ENCODE results near the gene PIP5KL1.

Gene PIP5KL1

GRCh38 chr9:127947841-127948710 lies 17.5 kb upstream of the PIP5KL1 start:
- no peak for DNase-seq (ENCODE audit: low read depth)

DNA sequence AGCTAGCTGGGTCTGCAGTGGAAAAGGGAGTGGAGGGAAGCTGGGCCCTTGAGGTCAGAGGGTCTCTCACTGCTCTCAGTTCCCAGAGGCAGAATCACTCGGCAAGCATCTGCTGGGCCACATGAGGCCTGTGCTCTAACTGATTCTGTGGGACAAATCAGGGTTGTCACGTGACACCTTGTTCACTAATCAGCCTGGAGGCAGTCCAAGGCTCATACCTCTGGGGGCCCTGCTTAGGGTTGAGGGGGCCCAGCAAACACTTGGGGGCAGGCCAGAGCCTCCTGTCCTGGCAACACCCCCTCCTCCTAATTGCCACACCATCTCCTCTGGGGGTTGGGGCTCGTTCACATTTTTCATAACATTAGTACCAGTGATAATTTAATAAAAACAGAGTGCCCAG lies 16.2 kb upstream of the PIP5KL1 start:
- DNase-seq (ENCODE audit: low read depth), result no peak

DNA sequence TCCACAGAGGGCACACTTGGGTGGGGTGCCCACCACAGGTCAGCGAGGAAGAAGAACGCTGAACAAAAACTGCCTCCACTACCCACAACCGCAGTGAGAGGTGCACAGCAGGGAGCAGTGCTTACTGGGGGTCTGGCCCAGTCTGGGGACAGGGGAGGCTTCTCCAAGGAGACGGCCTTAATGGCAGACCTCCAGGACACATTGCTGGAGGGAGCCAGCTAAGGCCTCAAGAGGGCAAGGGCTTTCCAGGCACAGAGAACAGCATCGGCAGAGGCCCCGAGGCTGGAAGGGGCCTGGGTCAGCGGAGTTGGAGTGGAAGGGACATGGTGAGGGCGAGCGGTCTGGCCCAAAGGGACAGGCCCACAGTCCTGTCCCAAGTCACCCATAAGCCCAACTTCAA lies 15.4 kb upstream of the PIP5KL1 start:
- DNase-seq (ENCODE audit: low read depth), result no peak

GRCh38 chr9:127945338-127945737 lies 14.8 kb upstream of the PIP5KL1 start:
- no peak for DNase-seq (ENCODE audit: low read depth)

DNA sequence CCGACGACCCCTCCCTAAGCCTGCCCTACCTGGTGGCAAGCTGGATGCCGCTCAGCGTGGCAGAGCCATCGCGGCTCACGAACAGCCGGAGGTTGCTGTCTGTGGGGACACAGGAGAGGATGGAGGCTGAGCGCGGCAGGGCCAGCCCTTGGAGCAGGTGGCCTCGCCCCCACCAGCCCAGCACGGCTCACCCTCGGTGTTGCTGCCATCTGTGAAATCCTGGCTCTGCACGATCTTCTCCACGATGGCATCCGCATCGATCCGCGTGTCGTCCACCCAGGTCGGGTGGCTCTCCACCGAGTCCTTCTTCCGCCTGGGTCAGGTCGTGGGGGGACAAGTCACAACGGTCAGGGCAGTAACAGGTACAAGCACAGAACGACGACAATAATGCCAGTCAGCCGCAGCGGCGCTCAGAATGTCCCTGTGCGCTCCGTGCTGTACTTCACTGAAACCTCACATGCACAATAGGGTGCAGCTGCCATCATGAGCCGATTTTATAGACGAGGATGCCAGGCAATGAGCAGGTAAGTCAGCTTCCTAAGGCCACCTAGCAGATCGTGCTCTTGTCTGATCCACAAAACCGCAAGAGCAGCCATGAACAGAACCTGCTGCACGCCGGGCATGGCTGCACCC lies 14.1 kb upstream of the PIP5KL1 start:
- DNase-seq (ENCODE audit: low read depth), result no peak

DNA sequence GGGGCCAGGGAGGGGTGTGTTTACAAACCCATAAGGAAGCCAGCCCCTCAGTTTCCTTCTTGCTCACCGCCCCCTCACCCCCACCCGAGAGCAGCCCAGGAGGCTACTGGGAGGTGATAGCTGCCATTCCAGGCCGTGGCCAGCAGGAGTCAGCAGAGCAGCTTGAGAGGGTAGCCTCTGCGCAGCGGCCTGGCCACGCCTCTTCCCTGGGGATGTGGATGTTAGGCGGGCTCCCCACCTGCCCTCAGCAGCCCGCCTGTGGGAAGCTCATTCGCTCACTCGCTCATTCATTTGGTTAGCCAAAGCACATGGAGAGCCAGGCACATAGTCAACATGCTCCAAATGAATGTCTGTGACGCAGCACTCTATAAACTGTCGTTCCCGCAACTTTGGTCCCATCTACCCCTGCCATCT lies 13.2 kb upstream of the PIP5KL1 start:
- peak; percentile 72 for DNase-seq (ENCODE audit: low read depth)

- DNase-seq (ENCODE audit: low read depth), result no peak
Observed at GRCh38 chr9:127943011-127943662, 12.6 kb upstream of the PIP5KL1 start.

DNA sequence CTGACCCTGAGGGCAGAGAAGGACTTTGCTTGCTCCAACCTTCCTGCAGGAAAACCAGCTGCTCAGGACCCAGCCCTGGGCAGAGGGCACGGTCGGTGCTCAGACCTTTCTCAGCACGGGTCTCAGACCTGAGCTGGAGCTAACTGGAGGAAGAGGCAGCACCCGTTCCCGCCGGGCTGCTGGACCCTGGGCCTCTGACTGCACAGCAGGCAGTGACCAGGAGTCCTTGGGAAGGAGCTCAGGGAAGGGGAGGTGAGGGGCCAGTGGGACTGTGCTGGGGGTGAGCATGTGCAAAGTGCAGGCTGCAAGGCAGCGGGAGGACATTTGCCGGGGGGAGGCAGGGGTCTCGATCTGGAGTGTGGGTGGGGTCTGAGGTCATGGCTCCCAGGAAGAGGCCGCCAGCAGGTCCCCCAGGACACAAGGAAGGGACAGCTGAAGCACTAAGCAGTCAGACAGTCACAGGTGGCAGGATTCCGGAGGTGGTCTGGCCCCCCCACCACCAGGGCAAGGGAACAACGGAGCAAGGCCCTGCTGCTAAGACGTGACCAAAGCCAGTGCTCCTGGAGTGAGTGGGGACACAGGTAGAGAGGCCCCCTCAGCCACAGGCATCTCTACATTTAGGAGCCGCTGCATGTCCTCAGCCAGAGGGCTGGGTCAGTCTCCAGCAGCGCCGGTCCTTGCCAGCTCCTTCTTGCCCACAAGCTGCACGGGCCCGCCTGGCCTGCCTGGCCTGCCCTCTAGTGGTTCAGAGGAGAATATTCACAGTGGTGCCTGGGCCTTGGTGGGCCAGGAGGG lies 11.8 kb upstream of the PIP5KL1 start:
- no peak for DNase-seq (ENCODE audit: low read depth)

DNA sequence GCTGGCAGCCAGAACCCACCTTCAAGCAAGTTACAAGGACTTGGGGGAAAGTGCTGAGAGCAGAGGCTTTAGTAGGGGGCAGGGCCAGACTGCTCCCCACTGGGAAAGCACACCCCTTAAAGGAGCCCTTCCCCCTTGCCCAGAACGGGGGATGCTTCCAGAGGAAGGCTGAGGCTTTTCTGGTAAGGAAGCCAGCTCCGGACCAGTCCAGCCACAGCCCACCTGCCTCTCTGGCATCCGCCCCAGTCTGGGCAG lies 11.3 kb upstream of the PIP5KL1 start:
- no peak for DNase-seq (ENCODE audit: low read depth)

DNA sequence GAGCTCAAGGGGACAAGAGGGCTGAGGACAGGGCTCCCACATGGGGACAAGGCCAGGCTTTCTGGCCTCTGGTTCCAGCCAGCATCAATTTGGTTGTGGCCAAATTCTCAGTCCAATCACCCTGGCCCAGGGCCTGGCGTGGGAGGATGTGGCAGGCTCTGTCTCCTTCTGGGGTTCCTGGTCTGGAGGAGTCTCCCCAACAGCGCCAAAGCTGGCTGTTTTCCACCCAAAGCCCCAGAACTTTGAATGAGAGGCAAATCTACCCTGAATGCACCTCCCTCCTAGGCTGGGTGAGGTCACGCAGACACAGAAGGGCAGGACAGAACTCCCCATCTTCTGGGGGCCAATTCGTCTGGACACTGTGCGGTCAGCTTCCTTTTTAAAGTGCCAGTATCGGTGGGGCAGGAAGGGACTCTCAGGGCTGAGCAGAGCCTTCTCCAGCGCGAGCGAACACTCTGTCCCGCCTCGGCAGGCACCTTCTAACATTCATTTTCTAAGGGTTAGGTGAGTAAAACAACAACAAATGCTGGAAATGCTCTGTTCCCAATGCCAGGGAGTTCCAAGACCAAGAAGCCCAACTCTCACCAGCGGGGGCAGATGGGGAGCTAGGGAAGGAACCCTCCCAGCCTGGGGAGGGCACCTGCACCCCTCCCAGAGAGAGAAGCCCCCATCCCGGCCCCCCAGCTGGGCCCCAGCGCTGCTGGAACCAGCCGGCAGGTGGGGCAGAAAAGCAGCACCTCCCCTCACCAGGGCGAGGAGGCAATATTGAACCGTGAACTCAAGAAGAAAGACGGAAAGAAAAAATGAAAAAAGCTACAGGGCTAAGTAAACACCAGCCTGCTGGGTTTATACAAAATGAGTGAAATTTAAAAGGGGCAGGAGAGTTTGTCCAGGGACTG lies 10.7 kb upstream of the PIP5KL1 start:
- DNase-seq (ENCODE audit: low read depth), result no peak

GRCh38 chr9:127940593-127940992 lies 10.0 kb upstream of the PIP5KL1 start:
- no peak for DNase-seq (ENCODE audit: low read depth)

GRCh38 chr9:127938298-127938690 lies 7.7 kb upstream of the PIP5KL1 start:
- no peak for DNase-seq (ENCODE audit: low read depth)

DNA sequence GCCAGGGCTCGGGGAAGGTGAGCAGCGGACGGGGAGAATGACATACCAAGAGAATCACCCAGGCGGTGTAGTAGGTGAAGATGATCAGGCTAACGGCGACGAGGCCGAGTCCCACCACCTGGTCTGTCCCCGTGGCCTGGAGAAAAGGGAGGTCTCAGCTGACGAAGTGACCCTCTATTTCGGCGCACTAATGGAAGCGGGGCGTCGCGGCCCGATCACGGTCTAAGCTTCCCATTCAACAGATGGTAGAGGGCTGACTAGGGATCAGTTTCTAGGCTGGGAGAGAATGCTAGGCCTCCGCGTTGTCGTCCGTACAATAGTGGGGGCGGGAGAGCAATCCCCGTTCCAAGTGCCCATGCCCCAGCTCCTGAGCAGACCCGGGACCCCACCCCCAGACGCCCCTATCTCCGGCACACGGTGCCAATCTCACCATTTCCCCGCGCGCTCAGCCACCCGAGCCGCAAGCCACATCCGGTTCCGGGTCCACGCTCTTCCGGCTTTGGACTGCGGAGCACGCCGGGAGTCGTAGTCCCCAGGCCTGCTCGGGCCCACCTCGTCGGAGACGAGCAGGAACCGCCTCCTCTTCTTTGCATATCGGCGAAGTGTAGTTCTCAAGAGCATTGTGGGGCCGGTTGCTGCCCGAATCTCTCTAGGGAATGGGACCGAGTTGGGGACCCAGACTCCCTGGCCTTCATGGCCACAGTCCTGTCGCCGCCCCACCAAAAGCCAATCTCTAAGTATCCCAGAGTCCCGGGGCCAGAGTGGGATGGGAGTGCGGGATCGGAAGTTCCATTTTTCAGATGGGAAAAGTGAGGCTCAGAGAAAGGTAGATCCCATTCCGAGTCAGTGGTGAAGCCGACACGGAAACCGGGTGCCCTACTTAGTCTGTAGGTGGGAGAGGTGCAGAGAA lies 7.1 kb upstream of the PIP5KL1 start, which contains the start of gene DPM2:
DPM2 (minus strand) TSS at position 467 of the 910 bp plus-strand sequence; CDS start at position 433, 34 bp downstream.
- DNase-seq (ENCODE audit: low read depth), result peak; percentile 79

DNA sequence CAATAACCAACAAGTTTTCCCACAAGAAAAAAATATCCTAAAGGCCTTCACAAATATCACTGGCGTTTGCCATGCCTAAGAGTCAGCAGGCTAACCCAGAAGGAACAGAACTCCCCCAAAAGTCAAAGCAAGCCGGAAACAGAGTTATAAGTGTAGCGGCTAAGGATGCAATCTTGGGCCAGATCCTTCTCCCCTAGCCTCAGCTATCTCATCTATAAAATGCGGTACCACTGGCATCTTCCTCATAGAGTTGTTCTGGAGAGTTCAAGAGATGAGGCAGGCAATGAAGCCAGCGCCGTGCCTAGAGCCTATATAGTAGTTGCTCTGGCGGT lies 6.4 kb upstream of the PIP5KL1 start:
- DNase-seq (ENCODE audit: low read depth), result no peak

- DNase-seq (ENCODE audit: low read depth), result no peak
Observed at GRCh38 chr9:127936347-127936852, 5.8 kb upstream of the PIP5KL1 start.

DNA sequence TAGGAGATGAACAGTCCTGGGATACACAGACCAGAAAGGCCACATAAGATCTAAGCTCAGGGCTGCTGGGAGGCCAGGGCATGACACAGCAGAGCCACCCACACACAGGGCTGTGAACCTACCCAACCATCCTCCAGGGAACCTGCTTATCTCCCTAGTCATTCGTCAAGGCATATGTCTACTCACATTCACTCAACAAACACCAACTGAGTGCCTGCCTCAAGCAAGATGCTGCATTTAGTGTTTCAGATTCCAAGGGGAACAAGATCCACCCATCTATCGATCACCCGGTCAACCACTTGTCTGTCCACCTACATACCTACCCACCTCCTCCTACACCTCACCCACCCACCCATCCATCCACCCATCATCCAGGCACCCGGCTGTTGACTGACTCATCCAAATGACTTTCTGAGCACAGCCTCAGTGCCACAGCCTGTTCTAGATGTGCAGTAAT lies 5.2 kb upstream of the PIP5KL1 start:
- no peak for DNase-seq (ENCODE audit: low read depth)

DNA sequence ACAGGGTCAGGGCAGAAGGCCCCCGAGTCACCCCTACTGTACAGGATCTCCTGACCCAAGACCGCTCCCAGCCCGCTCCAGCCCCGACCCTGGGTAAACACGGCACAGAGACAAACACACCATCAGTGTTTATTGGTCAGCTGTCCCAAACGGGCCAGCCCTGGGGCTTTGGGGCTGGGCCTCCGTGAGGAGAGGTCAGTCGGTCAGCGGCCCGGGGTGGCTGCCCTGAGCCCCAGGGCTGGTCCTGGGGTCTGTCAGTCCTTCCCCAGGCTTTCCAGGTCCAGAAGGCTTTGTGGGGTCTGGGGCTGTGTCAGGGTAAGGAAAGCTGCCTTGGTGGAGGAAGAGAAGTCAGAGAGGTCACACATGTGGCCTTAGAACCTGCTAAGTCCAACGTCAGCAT lies 4.4 kb upstream of the PIP5KL1 start:
- no peak for DNase-seq (ENCODE audit: low read depth)

GRCh38 chr9:127934248-127934647 lies 3.7 kb upstream of the PIP5KL1 start:
- DNase-seq (ENCODE audit: low read depth), result no peak

- DNase-seq (ENCODE audit: low read depth), result no peak
Observed at GRCh38 chr9:127931092-127931881, 710 bp upstream of the PIP5KL1 start.
